ENCODE measurements around the gene NPHP3. TPM values are rescaled to one million over a fixed set of nuclear protein-coding genes. Genes with fewer than 3 reads are reported as not detected.

NPHP3 gene
- total RNA-seq, 2 experiments from 2014 or later: 14.3 to 14.4 TPM

GRCh38 chr3:132721479-132722164, 587 bp downstream of the NPHP3 start:
- Mint-ChIP-seq H3K9me3 (no peaks in the 10 kb centered on the region), H3K27me3 (no peaks in the 10 kb centered on the region), H3K36me3 (ENCODE audit: low read depth) (peaks cover 18% of the 10 kb centered on the region), H3K4me3 (peak overlapping the region; percentile 91), H3K27ac (peak overlapping the region; percentile 93), H3K4me1 (peaks cover 36% of the 10 kb centered on the region)
- ChIA-PET CTCF (interaction anchor here (0.6 to 1.3 kb wide), 2 partner anchors 35 to 293 kb away, joined by 3 read pairs; no protein-coding TSS in a partner anchor), POLR2A (no interaction called here)
- peak; percentile 42 for DNase-seq

GRCh38 chr3:132720228-132720627, 2.0 kb downstream of the NPHP3 start:
- Mint-ChIP-seq H3K4me3 (peak overlapping the region; percentile 91), H3K36me3 (ENCODE audit: low read depth) (peaks cover 24% of the 10 kb centered on the region), H3K4me1 (peaks cover 38% of the 10 kb centered on the region), H3K27me3 (no peaks in the 10 kb centered on the region), H3K27ac (peak overlapping the region; percentile 41), H3K9me3 (no peaks in the 10 kb centered on the region)
- ChIA-PET CTCF (interaction anchor here (0.6 to 1.0 kb wide), 2 partner anchors 10 to 33 kb away, joined by 3 read pairs; no protein-coding TSS in a partner anchor), POLR2A (no interaction called here)
- no peak for DNase-seq

DNA sequence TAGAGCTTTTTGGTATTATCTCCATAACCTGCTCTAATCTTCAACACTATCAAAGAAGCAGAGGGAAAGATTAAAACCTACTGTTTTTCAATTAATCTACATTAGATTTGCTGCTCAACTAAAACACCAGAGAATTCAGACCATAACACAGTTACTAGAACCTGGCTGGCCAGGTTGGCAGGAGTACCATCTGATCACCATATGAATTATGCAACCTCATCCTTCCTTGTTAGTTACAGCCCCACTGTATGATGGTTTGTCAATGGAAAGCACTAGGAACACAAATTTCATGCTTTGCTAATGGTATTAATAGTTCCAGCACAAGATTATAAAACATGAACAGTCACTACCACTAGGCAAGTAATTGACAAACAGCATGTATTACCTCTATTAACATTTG, 5.8 kb downstream of the NPHP3 start:
- Mint-ChIP-seq H3K27me3 (no peaks in the 10 kb centered on the region), H3K4me3 (no peak overlapping the region), H3K36me3 (ENCODE audit: low read depth) (peaks cover 37% of the 10 kb centered on the region), H3K27ac (no peak overlapping the region), H3K9me3 (no peaks in the 10 kb centered on the region), H3K4me1 (peaks cover 24% of the 10 kb centered on the region)
- no peak for DNase-seq
- ChIA-PET POLR2A (no interaction called here), CTCF (no interaction called here)

DNA sequence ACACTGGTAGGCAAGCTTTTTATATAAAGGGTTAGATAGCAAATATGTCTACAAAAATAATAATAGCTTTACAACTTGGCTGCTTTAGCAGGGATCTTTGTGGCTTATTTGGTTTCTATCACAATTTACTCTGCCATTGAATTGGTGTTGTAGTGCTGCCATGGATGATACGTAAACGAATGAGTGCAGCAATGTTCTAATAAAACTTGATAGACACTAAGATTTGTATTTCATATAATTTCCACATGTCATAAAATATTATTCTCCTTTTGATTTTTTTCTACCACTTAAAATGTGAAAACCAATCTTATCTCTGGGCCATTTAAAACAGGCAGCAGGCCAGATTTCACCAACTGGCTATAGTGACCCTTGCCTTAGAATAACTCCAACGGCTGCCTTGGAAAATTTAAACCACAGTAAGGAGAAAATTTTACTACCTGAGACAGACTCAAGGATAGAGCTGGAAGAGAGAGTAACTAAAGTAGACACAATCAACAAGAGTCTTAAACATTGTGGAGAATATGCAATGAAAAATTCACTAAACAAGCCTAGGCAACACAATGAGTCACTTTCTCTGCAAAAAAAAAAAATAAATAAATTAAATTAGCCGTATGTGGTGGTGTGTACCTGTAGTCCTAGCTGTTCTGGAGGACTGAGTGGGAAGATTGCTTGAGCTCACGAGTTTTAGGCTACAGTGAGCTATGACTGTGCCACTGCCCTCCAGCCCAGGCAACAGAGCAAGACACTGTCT, 8.1 kb downstream of the NPHP3 start:
- H3K4me1 Mint-ChIP-seq: peaks cover 8% of the 10 kb centered on the region
- H3K27ac Mint-ChIP-seq: no peak overlapping the region
- DNase-seq: no peak
- H3K27me3 Mint-ChIP-seq: no peaks in the 10 kb centered on the region
- CTCF ChIA-PET: interaction anchor here (0.6 kb wide), 1 partner anchor 942 kb away, joined by 6 read pairs; no protein-coding TSS in a partner anchor
- POLR2A ChIA-PET: no interaction called here
- H3K36me3 Mint-ChIP-seq (ENCODE audit: low read depth): peaks cover 41% of the 10 kb centered on the region
- H3K4me3 Mint-ChIP-seq: no peak overlapping the region
- H3K9me3 Mint-ChIP-seq: no peaks in the 10 kb centered on the region

DNA sequence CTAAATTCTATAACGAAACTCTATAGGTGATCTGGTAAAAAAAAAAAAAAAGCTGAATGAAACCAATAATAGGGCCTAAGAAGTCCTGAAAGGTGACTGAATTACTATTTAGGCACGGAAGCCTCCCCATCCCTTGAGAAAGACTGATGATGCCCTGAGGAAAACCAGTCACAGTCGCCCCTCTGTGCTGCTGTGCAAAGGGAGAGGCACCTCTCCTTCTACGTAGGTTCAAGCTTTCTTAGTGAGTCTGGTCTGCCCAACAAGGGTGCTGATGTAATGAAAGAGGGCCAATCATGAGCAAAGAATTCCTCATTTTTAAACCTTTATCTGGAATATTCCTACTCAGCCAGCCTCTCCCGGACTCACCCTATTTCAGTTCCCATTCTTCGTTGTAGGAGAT, 11.9 kb downstream of the NPHP3 start:
- Mint-ChIP-seq H3K36me3 (ENCODE audit: low read depth) (peaks cover 43% of the 10 kb centered on the region), H3K4me3 (no peak overlapping the region), H3K27me3 (no peaks in the 10 kb centered on the region), H3K27ac (no peak overlapping the region), H3K4me1 (no peaks in the 10 kb centered on the region), H3K9me3 (no peaks in the 10 kb centered on the region)
- no peak for DNase-seq
- POLR2A ChIA-PET: no interaction called here
- CTCF ChIA-PET: interaction anchor here (0.7 to 1.0 kb wide), 2 partner anchors 10 to 26 kb away, joined by 3 read pairs; no protein-coding TSS in a partner anchor

GRCh38 chr3:132709761-132710160, 12.4 kb downstream of the NPHP3 start:
- Mint-ChIP-seq H3K9me3 (no peaks in the 10 kb centered on the region), H3K36me3 (ENCODE audit: low read depth) (peaks cover 41% of the 10 kb centered on the region), H3K27me3 (no peaks in the 10 kb centered on the region), H3K4me1 (no peaks in the 10 kb centered on the region), H3K27ac (no peak overlapping the region), H3K4me3 (no peak overlapping the region)
- ChIA-PET CTCF (interaction anchor here (0.7 to 1.0 kb wide), 2 partner anchors 10 to 25 kb away, joined by 3 read pairs; no protein-coding TSS in a partner anchor), POLR2A (no interaction called here)
- no peak for DNase-seq

DNA sequence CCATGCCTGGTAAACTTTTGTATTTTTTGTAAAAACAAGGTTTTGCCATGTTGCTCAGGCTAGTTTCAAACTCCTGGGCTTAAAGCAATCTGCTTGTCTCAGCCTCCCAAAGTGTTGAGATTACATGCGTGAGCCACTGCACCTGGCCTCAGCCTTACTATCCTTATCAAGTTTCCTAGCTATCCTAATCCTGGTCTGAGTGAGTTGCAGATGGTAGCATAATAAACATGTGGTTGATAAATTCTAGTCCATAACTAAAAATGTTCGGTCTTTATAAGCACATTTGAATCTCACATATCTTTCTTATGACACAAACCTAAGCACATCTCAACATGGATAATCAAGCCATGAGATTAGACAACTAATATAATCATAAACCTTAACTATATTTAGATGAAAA, 18.5 kb downstream of the NPHP3 start:
- Mint-ChIP-seq H3K27me3 (no peaks in the 10 kb centered on the region), H3K9me3 (no peaks in the 10 kb centered on the region), H3K36me3 (ENCODE audit: low read depth) (peaks cover 39% of the 10 kb centered on the region), H3K4me3 (no peak overlapping the region), H3K27ac (no peak overlapping the region), H3K4me1 (no peaks in the 10 kb centered on the region)
- CTCF ChIA-PET: no interaction called here
- DNase-seq: no peak
- POLR2A ChIA-PET: no interaction called here

GRCh38 chr3:132695422-132695821, 26.8 kb downstream of the NPHP3 start:
- Mint-ChIP-seq H3K27ac (no peak overlapping the region), H3K4me1 (no peaks in the 10 kb centered on the region), H3K36me3 (ENCODE audit: low read depth) (peaks cover 28% of the 10 kb centered on the region), H3K9me3 (no peaks in the 10 kb centered on the region), H3K27me3 (no peaks in the 10 kb centered on the region), H3K4me3 (no peak overlapping the region)
- ChIA-PET CTCF (interaction anchor here (0.7 kb wide), 1 partner anchor 19 kb away, joined by 3 read pairs; no protein-coding TSS in a partner anchor), POLR2A (no interaction called here)
- no peak for DNase-seq

DNA sequence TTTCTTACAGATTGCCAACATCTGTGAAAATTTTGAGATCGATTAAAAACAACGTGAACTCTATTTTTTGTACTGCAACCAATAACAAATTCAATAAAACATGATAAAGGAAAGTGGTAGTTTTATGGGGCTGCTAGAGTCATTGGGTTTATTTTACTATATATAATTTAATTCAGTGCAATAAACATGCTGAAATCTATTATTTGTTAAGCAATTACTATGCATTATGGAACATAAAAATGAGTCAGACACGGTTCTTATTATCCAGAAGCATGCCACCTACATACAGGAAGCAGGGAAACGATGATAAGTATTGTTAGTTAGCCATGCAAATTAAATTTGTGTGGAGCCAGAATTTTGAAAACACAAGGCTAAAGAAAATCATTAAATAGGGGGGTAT, 27.2 kb downstream of the NPHP3 start:
- ChIA-PET POLR2A (no interaction called here), CTCF (no interaction called here)
- Mint-ChIP-seq H3K9me3 (no peaks in the 10 kb centered on the region), H3K4me3 (no peak overlapping the region), H3K4me1 (no peaks in the 10 kb centered on the region), H3K36me3 (ENCODE audit: low read depth) (peaks cover 28% of the 10 kb centered on the region), H3K27ac (no peak overlapping the region), H3K27me3 (no peaks in the 10 kb centered on the region)
- DNase-seq: no peak

DNA sequence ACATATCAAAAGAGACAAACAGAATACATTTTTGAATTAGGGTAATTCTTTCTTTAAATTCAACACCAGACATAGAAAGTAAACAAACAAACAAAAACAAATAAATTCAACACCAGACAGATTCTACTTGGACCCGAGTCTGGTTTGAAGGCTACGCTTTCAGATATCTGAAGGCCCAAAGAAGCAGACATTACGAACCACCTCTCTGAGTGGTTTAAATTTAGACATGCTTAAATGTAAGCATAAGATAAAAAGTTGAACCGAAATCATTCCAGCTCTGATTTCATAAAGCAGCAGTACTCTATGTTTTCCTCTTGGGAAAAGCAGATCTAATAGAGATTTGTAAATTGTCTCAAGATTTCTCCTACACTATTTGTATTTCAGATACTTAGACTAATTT, 32.2 kb downstream of the NPHP3 start:
- no peaks in the 10 kb centered on the region for H3K27me3 Mint-ChIP-seq
- no peak for DNase-seq
- no peaks in the 10 kb centered on the region for H3K4me1 Mint-ChIP-seq
- ChIA-PET CTCF (no interaction called here), POLR2A (no interaction called here)
- H3K27ac Mint-ChIP-seq: no peak overlapping the region
- H3K9me3 Mint-ChIP-seq: no peaks in the 10 kb centered on the region
- peaks cover 29% of the 10 kb centered on the region for H3K36me3 Mint-ChIP-seq (ENCODE audit: low read depth)
- no peak overlapping the region for H3K4me3 Mint-ChIP-seq

DNA sequence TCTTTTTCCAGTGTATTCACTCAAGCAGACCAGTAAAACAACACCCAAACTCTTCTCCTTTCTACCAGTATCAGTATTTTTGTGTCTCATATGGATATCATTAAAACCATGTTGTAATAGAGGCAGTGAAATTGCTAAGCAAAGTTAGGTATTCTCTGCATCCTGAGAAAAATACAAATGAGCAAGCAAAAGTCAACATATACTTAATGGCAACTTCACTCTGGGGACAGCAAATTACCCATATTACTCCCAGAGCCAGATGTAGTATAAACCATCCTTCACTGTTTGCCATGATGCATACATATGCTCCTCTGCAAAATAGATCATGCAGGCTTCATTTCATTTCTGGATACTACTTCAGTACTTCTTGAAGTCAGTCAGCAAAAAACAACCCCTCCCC, 40.0 kb downstream of the NPHP3 start:
- Mint-ChIP-seq H3K4me1 (no peaks in the 10 kb centered on the region), H3K9me3 (no peaks in the 10 kb centered on the region), H3K27ac (no peak overlapping the region), H3K4me3 (no peak overlapping the region), H3K36me3 (ENCODE audit: low read depth) (peaks cover 26% of the 10 kb centered on the region), H3K27me3 (no peaks in the 10 kb centered on the region)
- DNase-seq: no peak
- ChIA-PET POLR2A (no interaction called here), CTCF (interaction anchor here (1.5 kb wide), 1 partner anchor 16 kb away, joined by 5 read pairs; no protein-coding TSS in a partner anchor)

- ChIA-PET CTCF (interaction anchor here (0.7 to 1.5 kb wide), 2 partner anchors 15 to 396 kb away, joined by 3 to 5 read pairs; no protein-coding TSS in a partner anchor), POLR2A (no interaction called here)
- H3K27ac Mint-ChIP-seq: no peak overlapping the region
- H3K27me3 Mint-ChIP-seq: no peaks in the 10 kb centered on the region
- no peak for DNase-seq
- no peaks in the 10 kb centered on the region for H3K9me3 Mint-ChIP-seq
- H3K4me3 Mint-ChIP-seq: no peak overlapping the region
- H3K36me3 Mint-ChIP-seq (ENCODE audit: low read depth): peaks cover 30% of the 10 kb centered on the region
- H3K4me1 Mint-ChIP-seq: no peaks in the 10 kb centered on the region
Measured at GRCh38 chr3:132681421-132681820, 40.8 kb downstream of the NPHP3 start.

DNA sequence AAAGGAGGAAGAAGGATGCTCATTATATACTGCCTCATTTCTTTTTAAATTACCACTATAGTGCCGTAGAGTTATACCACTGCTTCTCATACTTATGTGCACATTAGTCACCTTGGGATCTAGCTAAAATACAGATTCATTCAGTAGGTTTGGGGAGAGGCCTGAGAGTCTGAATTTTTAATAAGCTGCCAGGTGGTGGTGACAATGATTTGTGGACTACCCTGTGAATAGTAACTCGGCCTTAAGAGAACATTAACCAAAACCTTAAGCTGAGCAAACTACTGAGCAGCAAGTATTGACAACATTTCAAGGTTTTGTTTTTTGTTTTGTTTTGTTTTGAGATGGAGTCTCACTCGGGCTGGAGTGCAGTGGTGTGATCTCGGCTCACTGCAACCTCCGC, 42.3 kb downstream of the NPHP3 start:
- peaks cover 31% of the 10 kb centered on the region for H3K36me3 Mint-ChIP-seq (ENCODE audit: low read depth)
- H3K9me3 Mint-ChIP-seq: no peaks in the 10 kb centered on the region
- no peaks in the 10 kb centered on the region for H3K4me1 Mint-ChIP-seq
- CTCF ChIA-PET: no interaction called here
- no peak overlapping the region for H3K27ac Mint-ChIP-seq
- POLR2A ChIA-PET: no interaction called here
- no peak for DNase-seq
- no peak overlapping the region for H3K4me3 Mint-ChIP-seq
- H3K27me3 Mint-ChIP-seq: no peaks in the 10 kb centered on the region
